HG03342 (cell line): Measurements from ENCODE around the gene WNT7A.

ENCODE experiments used
- ATAC-seq: cut with Tn5 transposase; IDR thresholded peaks from one replicate; pipeline ENCODE4 v1.9.1; 2021; ENCODE audit warnings: mild to moderate bottlenecking, moderate library complexity; ENCODE audit not compliant: unreplicated experiment

The WNT7A gene

GRCh38 chr3:13776253-13777050 is 103.4 kb downstream of the WNT7A start:
- ATAC-seq = no peak

- no peak for ATAC-seq
Measured at GRCh38 chr3:13772885-13773745, 106.8 kb downstream of the WNT7A start.

GRCh38 chr3:13772321-13772745 is 107.5 kb downstream of the WNT7A start:
- ATAC-seq = no peak

GRCh38 chr3:13771496-13771895 is 108.4 kb downstream of the WNT7A start:
- ATAC-seq = no peak

GRCh38 chr3:13770170-13771169 is 109.4 kb downstream of the WNT7A start:
- ATAC-seq = no peak

GRCh38 chr3:13769422-13769821 is 110.4 kb downstream of the WNT7A start:
- no peak for ATAC-seq

- ATAC-seq = no peak
Measured at GRCh38 chr3:13768453-13768852, 111.4 kb downstream of the WNT7A start.

GRCh38 chr3:13767896-13768295 is 112.0 kb downstream of the WNT7A start:
- no peak for ATAC-seq

GRCh38 chr3:13767030-13767429 is 112.8 kb downstream of the WNT7A start:
- ATAC-seq = no peak
